Astrocyte (in vitro differentiated cells and primary cell): ENCODE measurements around the gene KLF15. TPM values are rescaled to one million over a fixed set of nuclear protein-coding genes. Genes with fewer than 3 reads are reported as not detected.

Experiments used
- DNase-seq: peaks from one replicate; pipeline ENCODE4 v3.0.0-alpha.2; 2010; ENCODE audit warnings: low read depth
- FAIRE-seq: peaks from 2 replicates; lab custom pipeline; 2011; peaks lifted over from hg19 to GRCh38; lab: Jason Lieb, UNC
- H2AFZ ChIP-seq: 2 replicates; pipeline ENCODE4 v1.6.0; 2012; ENCODE audit warnings: low read depth, low read length, inconsistent platforms
- H3K27ac ChIP-seq: 2 replicates; pipeline ENCODE4 v1.5.1; 2011; ENCODE audit warnings: low read depth, low read length, inconsistent platforms
- H3K27me3 ChIP-seq: 2 replicates; pipeline ENCODE4 v1.6.0; 2011; ENCODE audit warnings: low read length, inconsistent platforms; ENCODE audit not compliant: insufficient read depth
- H3K36me3 ChIP-seq: 2 replicates; pipeline ENCODE4 v1.5.1; 2011; ENCODE audit warnings: low read length, inconsistent platforms; ENCODE audit not compliant: insufficient read depth
- H3K4me1 ChIP-seq: 2 replicates; pipeline ENCODE4 v1.5.1; 2011; ENCODE audit warnings: low read length, inconsistent platforms; ENCODE audit not compliant: insufficient read depth
- H3K4me2 ChIP-seq: 2 replicates; pipeline ENCODE4 v1.6.0; 2012; ENCODE audit warnings: low read length, inconsistent platforms
- H3K4me3 ChIP-seq: 2 replicates; pipeline ENCODE4 v1.5.1; 2011; ENCODE audit warnings: low read depth, mild to moderate bottlenecking, low read length, inconsistent platforms; ENCODE audit not compliant: insufficient read depth
- H3K79me2 ChIP-seq: 2 replicates; pipeline ENCODE4 v1.6.0; 2012; ENCODE audit warnings: mild to moderate bottlenecking, low read length, inconsistent platforms; ENCODE audit not compliant: insufficient read depth
- H3K9ac ChIP-seq: 2 replicates; pipeline ENCODE4 v1.6.0; 2012; ENCODE audit warnings: mild to moderate bottlenecking, low read length, inconsistent platforms
- H3K9me3 ChIP-seq: 2 replicates; pipeline ENCODE4 v1.5.1; 2012; ENCODE audit warnings: low read depth, mild to moderate bottlenecking, low read length, inconsistent platforms; ENCODE audit not compliant: insufficient read depth
- H4K20me1 ChIP-seq: 2 replicates; pipeline ENCODE4 v1.6.0; 2012; ENCODE audit warnings: low read length, inconsistent platforms; ENCODE audit not compliant: insufficient read depth
- H3K27ac Mint-ChIP-seq: one replicate; pipeline ENCODE4 v1.8.0; 2021; ENCODE audit warnings: mild to moderate bottlenecking, mixed read lengths; ENCODE audit not compliant: unreplicated experiment
- H3K27me3 Mint-ChIP-seq: one replicate; pipeline ENCODE4 v1.8.0; 2021; ENCODE audit warnings: low read depth, mixed read lengths; ENCODE audit not compliant: unreplicated experiment
- H3K36me3 Mint-ChIP-seq: one replicate; pipeline ENCODE4 v1.8.0; 2021; ENCODE audit warnings: low read depth, mixed read lengths; ENCODE audit not compliant: unreplicated experiment
- H3K4me1 Mint-ChIP-seq: one replicate; pipeline ENCODE4 v1.8.0; 2021; ENCODE audit warnings: low read depth, mixed read lengths; ENCODE audit not compliant: unreplicated experiment
- H3K4me3 Mint-ChIP-seq: one replicate; pipeline ENCODE4 v1.8.0; 2021; ENCODE audit warnings: mild to moderate bottlenecking, moderate library complexity, mixed read lengths; ENCODE audit not compliant: unreplicated experiment
- H3K9me3 Mint-ChIP-seq: one replicate; pipeline ENCODE4 v1.8.0; 2021; ENCODE audit warnings: mild to moderate bottlenecking, mixed read lengths; ENCODE audit not compliant: unreplicated experiment
- CTCF ChIP-seq: IDR thresholded peaks from 2 replicates; pipeline ENCODE4 v1.5.1; 2011; ENCODE audit warnings: low read depth, mild to moderate bottlenecking, inconsistent platforms, low read length, moderate library complexity; ENCODE audit not compliant: insufficient read depth
- EZH2 ChIP-seq: IDR thresholded peaks from 2 replicates; pipeline ENCODE4 v1.6.1; 2012; ENCODE audit warnings: mild to moderate bottlenecking, low read length, inconsistent platforms; ENCODE audit not compliant: insufficient read depth
- total RNA-seq: library from RNA; stranded (reverse); gene quantifications from 2 replicates; pipeline ENCODE4 v1.2.1, GENCODE V29; 2021

KLF15 gene
- total RNA-seq, 1 donor from 2014 or later, result 0.34 TPM

- no peak overlapping the region for H3K27ac Mint-ChIP-seq
- Histone ChIP-seq H2AFZ (no peak overlapping the region), H3K9me3 (no peaks in the 10 kb centered on the region), H3K36me3 (no peaks in the 10 kb centered on the region), H3K4me2 (no peak overlapping the region), H3K27ac (no peak overlapping the region), H3K79me2 (no peaks in the 10 kb centered on the region), H3K9ac (no peak overlapping the region), H4K20me1 (no peaks in the 10 kb centered on the region), H3K4me1 (peaks cover 8% of the 10 kb centered on the region), H3K27me3 (no peaks in the 10 kb centered on the region), H3K4me3 (no peak overlapping the region)
- H3K4me3 Mint-ChIP-seq, result no peak overlapping the region
- TF ChIP-seq EZH2 (no peak), CTCF (no peak)
- no peak for FAIRE-seq
- H3K36me3 Mint-ChIP-seq, result peaks cover 4% of the 10 kb centered on the region
- H3K27me3 Mint-ChIP-seq, result peaks cover 10% of the 10 kb centered on the region
- peaks cover 9% of the 10 kb centered on the region for H3K4me1 Mint-ChIP-seq
- no peak for DNase-seq
- H3K9me3 Mint-ChIP-seq, result peaks cover 23% of the 10 kb centered on the region
These were observed 53.9 kb downstream of the KLF15 start for GRCh38 chr3:126303272-126303671.

GRCh38 chr3:126300761-126301481, 56.3 kb downstream of the KLF15 start:
- H3K4me1 Mint-ChIP-seq, result peaks cover 7% of the 10 kb centered on the region
- peaks cover 4% of the 10 kb centered on the region for H3K36me3 Mint-ChIP-seq
- Histone ChIP-seq H3K9ac (no peak overlapping the region), H3K4me2 (no peak overlapping the region), H3K79me2 (no peaks in the 10 kb centered on the region), H2AFZ (no peak overlapping the region), H3K36me3 (no peaks in the 10 kb centered on the region), H3K27ac (no peak overlapping the region), H3K4me3 (no peak overlapping the region), H4K20me1 (no peaks in the 10 kb centered on the region), H3K9me3 (no peaks in the 10 kb centered on the region), H3K27me3 (no peaks in the 10 kb centered on the region), H3K4me1 (peaks cover 8% of the 10 kb centered on the region)
- TF ChIP-seq CTCF, result no peak
- no peak for TF ChIP-seq EZH2
- H3K9me3 Mint-ChIP-seq, result peaks cover 21% of the 10 kb centered on the region
- no peak for FAIRE-seq
- DNase-seq, result peak; percentile 8
- no peak overlapping the region for H3K27ac Mint-ChIP-seq
- no peak overlapping the region for H3K4me3 Mint-ChIP-seq
- peaks cover 10% of the 10 kb centered on the region for H3K27me3 Mint-ChIP-seq

GRCh38 chr3:126300001-126300760, 57.0 kb downstream of the KLF15 start:
- TF ChIP-seq CTCF (no peak), EZH2 (no peak)
- H3K27ac ChIP-seq, result no peak overlapping the region
- no peak overlapping the region for H3K4me3 ChIP-seq
- no peaks in the 10 kb centered on the region for H3K36me3 ChIP-seq
- FAIRE-seq (no peak), DNase-seq (no peak)
- Mint-ChIP-seq H3K4me1 (peaks cover under 1% of the 10 kb centered on the region), H3K36me3 (peaks cover 4% of the 10 kb centered on the region), H3K4me3 (no peak overlapping the region), H3K27me3 (peaks cover 10% of the 10 kb centered on the region), H3K9me3 (peaks cover 18% of the 10 kb centered on the region), H3K27ac (no peak overlapping the region)
- no peaks in the 10 kb centered on the region for H3K27me3 ChIP-seq
- H3K9me3 ChIP-seq, result no peaks in the 10 kb centered on the region
- H3K4me1 ChIP-seq, result peaks cover under 1% of the 10 kb centered on the region
- no peak overlapping the region for H2AFZ ChIP-seq
- H4K20me1 ChIP-seq, result no peaks in the 10 kb centered on the region
- H3K79me2 ChIP-seq, result no peaks in the 10 kb centered on the region
- H3K9ac ChIP-seq, result no peak overlapping the region
- no peak overlapping the region for H3K4me2 ChIP-seq
